ENCODE data around the gene SIDT1. TPM values are rescaled to one million over a fixed set of nuclear protein-coding genes. Genes with fewer than 3 reads are reported as not detected.
A peak's percentile ranks its signal among the peaks of the same experiment; 100 is the strongest.
"Not testable (repeated sequence)": the region's sequence is repeated elsewhere in the genome, so short reads cannot be mapped to it uniquely, and the experiment has no call there.

Gene SIDT1
- polyA plus RNA-seq, 6 donors from 2014 or later, result 34.9 to 116 (median 54.8) TPM

GRCh38 chr3:113631573-113631972 lies 99.2 kb downstream of the SIDT1 start:
- peaks cover 33 to 84% (median 56%) of the 10 kb centered on the region in 3 donors for H3K4me1 Mint-ChIP-seq
- ATAC-seq (ENCODE audit: low read depth in 2 of 2) (no peak), DNase-seq (no peak)
- H3K9me3 Mint-ChIP-seq, result no peaks in the 10 kb centered on the region
- H3K36me3 Mint-ChIP-seq, result peaks cover 0 to 15% of the 10 kb centered on the region in 2 donors
- peak overlapping the region; percentile 77 to 94 (median 89) for H3K27ac Mint-ChIP-seq
- no peaks in the 10 kb centered on the region for H3K27me3 Mint-ChIP-seq
- peak overlapping the region in 5 of 8 donors; percentile 1 to 63 (median 35) for H3K4me3 Mint-ChIP-seq

- Mint-ChIP-seq H3K9me3 (no peaks in the 10 kb centered on the region), H3K4me3 (no peak overlapping the region), H3K4me1 (peaks cover 11 to 56% (median 37%) of the 10 kb centered on the region in 3 donors), H3K27ac (peak overlapping the region in 3 of 6 donors; percentile 80 to 94 (median 89)), H3K27me3 (no peaks in the 10 kb centered on the region), H3K36me3 (peaks cover 0 to 1% of the 10 kb centered on the region in 2 donors)
- DNase-seq (no peak), ATAC-seq (ENCODE audit: low read depth in 2 of 2) (no peak)
These were observed 102.6 kb downstream of the SIDT1 start for GRCh38 chr3:113634782-113635474.

- ATAC-seq (ENCODE audit: low read depth in 2 of 2); H3K36me3 Mint-ChIP-seq; DNase-seq; H3K9me3 Mint-ChIP-seq; H3K27me3 Mint-ChIP-seq: not testable (repeated sequence)
- Mint-ChIP-seq H3K4me1 (peaks cover 8 to 45% (median 32%) of the 10 kb centered on the region in 3 donors), H3K4me3 (peak overlapping the region in 5 of 8 donors; percentile 34 to 81 (median 63)), H3K27ac (peak overlapping the region in 5 of 6 donors; percentile 34 to 80 (median 53))
These were observed 103.7 kb downstream of the SIDT1 start for GRCh38 chr3:113636034-113636433.

- Mint-ChIP-seq H3K4me3 (no peak overlapping the region), H3K27ac (no peak overlapping the region), H3K4me1 (peaks cover 0 to 28% (median 21%) of the 10 kb centered on the region in 3 donors), H3K9me3 (no peaks in the 10 kb centered on the region), H3K36me3 (no peaks in the 10 kb centered on the region), H3K27me3 (no peaks in the 10 kb centered on the region)
- no peak for ATAC-seq (ENCODE audit: low read depth in 2 of 2)
- no peak for DNase-seq
These were observed 105.4 kb downstream of the SIDT1 start for GRCh38 chr3:113637756-113638155.

GRCh38 chr3:113638910-113639309 lies 106.6 kb downstream of the SIDT1 start:
- Mint-ChIP-seq H3K27me3 (no peaks in the 10 kb centered on the region), H3K36me3 (peaks cover 0 to 2% of the 10 kb centered on the region in 2 donors), H3K4me3 (no peak overlapping the region), H3K9me3 (peaks cover 0 to 4% (median 0%) of the 10 kb centered on the region in 7 donors), H3K4me1 (peaks cover under 1 to 22% (median 13%) of the 10 kb centered on the region in 3 donors), H3K27ac (no peak overlapping the region)
- ATAC-seq (ENCODE audit: low read depth in 2 of 2) (no peak), DNase-seq (no peak)

- Mint-ChIP-seq H3K4me1 (peaks cover 7 to 10% (median 9%) of the 10 kb centered on the region in 3 donors), H3K27me3 (no peaks in the 10 kb centered on the region), H3K27ac (peak overlapping the region in 2 of 6 donors; percentile 0 to 78), H3K9me3 (peaks cover 6 to 22% (median 17%) of the 10 kb centered on the region in 7 donors), H3K36me3 (peaks cover 8 to 22% of the 10 kb centered on the region in 2 donors), H3K4me3 (no peak overlapping the region)
- ATAC-seq (ENCODE audit: low read depth in 2 of 2) (no peak), DNase-seq (no peak)
These were observed 111.2 kb downstream of the SIDT1 start for GRCh38 chr3:113643583-113643982.

- H3K36me3 Mint-ChIP-seq, result peaks cover 8 to 22% of the 10 kb centered on the region in 2 donors
- peak in 1 of 2 donors; percentile 48 for ATAC-seq (ENCODE audit: low read depth in 2 of 2)
- H3K4me1 Mint-ChIP-seq, result peaks cover 18 to 28% (median 22%) of the 10 kb centered on the region in 3 donors
- DNase-seq, result no peak
- H3K27ac Mint-ChIP-seq, result peak overlapping the region in 1 of 6 donors; percentile 35
- H3K27me3 Mint-ChIP-seq, result no peaks in the 10 kb centered on the region
- H3K9me3 Mint-ChIP-seq, result peaks cover 6 to 22% (median 17%) of the 10 kb centered on the region in 7 donors
- H3K4me3 Mint-ChIP-seq, result no peak overlapping the region
These were observed 116.2 kb downstream of the SIDT1 start for GRCh38 chr3:113648524-113648923.

- H3K27me3 Mint-ChIP-seq, result no peaks in the 10 kb centered on the region
- H3K36me3 Mint-ChIP-seq, result peaks cover 4 to 16% of the 10 kb centered on the region in 2 donors
- ATAC-seq (ENCODE audit: low read depth in 2 of 2) (no peak), DNase-seq (no peak)
- peak overlapping the region in 4 of 6 donors; percentile 2 to 81 (median 34) for H3K27ac Mint-ChIP-seq
- peaks cover 14 to 28% (median 26%) of the 10 kb centered on the region in 3 donors for H3K4me1 Mint-ChIP-seq
- H3K4me3 Mint-ChIP-seq, result no peak overlapping the region
- H3K9me3 Mint-ChIP-seq, result peaks cover 3 to 21% (median 14%) of the 10 kb centered on the region in 7 donors
These were observed 117.0 kb downstream of the SIDT1 start for GRCh38 chr3:113649174-113649845.

- no peak for DNase-seq
- Mint-ChIP-seq H3K27ac (peak overlapping the region in 3 of 6 donors; percentile 84 to 88 (median 86)), H3K4me1 (peaks cover 54 to 62% (median 61%) of the 10 kb centered on the region in 3 donors), H3K4me3 (no peak overlapping the region), H3K36me3 (peaks cover 26 to 30% of the 10 kb centered on the region in 2 donors), H3K9me3 (peaks cover 5 to 21% (median 6%) of the 10 kb centered on the region in 7 donors), H3K27me3 (no peaks in the 10 kb centered on the region)
- ATAC-seq (ENCODE audit: low read depth in 2 of 2), result no peak
These were observed 122.0 kb downstream of the SIDT1 start for GRCh38 chr3:113654310-113654709.

GRCh38 chr3:113654851-113655250 lies 122.5 kb downstream of the SIDT1 start:
- Mint-ChIP-seq H3K4me1 (peaks cover 60 to 66% (median 63%) of the 10 kb centered on the region in 3 donors), H3K4me3 (peak overlapping the region; percentile 3 to 76 (median 50)), H3K9me3 (peaks cover 5 to 27% (median 10%) of the 10 kb centered on the region in 7 donors), H3K36me3 (peaks cover 31 to 36% of the 10 kb centered on the region in 2 donors), H3K27me3 (no peaks in the 10 kb centered on the region), H3K27ac (peak overlapping the region in 5 of 6 donors; percentile 63 to 88 (median 85))
- ATAC-seq (ENCODE audit: low read depth in 2 of 2) (no peak), DNase-seq (no peak)

- ATAC-seq (ENCODE audit: low read depth in 2 of 2) (no peak), DNase-seq (no peak)
- peak overlapping the region in 6 of 8 donors; percentile 12 to 81 (median 76) for H3K4me3 Mint-ChIP-seq
- peaks cover 5 to 36% (median 15%) of the 10 kb centered on the region in 7 donors for H3K9me3 Mint-ChIP-seq
- no peaks in the 10 kb centered on the region for H3K27me3 Mint-ChIP-seq
- peaks cover 78 to 91% (median 82%) of the 10 kb centered on the region in 3 donors for H3K4me1 Mint-ChIP-seq
- H3K27ac Mint-ChIP-seq, result peak overlapping the region; percentile 61 to 99 (median 92)
- peaks cover 46 to 54% of the 10 kb centered on the region in 2 donors for H3K36me3 Mint-ChIP-seq
These were observed 125.8 kb downstream of the SIDT1 start for GRCh38 chr3:113658107-113658506.

- Mint-ChIP-seq H3K27ac (peak overlapping the region; percentile 22 to 99 (median 93)), H3K9me3 (peaks cover 5 to 36% (median 15%) of the 10 kb centered on the region in 7 donors), H3K27me3 (no peaks in the 10 kb centered on the region), H3K36me3 (peaks cover 55 to 61% of the 10 kb centered on the region in 2 donors), H3K4me3 (peak overlapping the region; percentile 41 to 81 (median 76)), H3K4me1 (peaks cover 82 to 93% (median 90%) of the 10 kb centered on the region in 3 donors)
- DNase-seq, result peak; percentile 70
- peak; percentile 81 to 83 for ATAC-seq (ENCODE audit: low read depth in 2 of 2)
These were observed 126.8 kb downstream of the SIDT1 start for GRCh38 chr3:113659101-113659541.

- H3K27ac Mint-ChIP-seq, result peak overlapping the region; percentile 22 to 99 (median 93)
- DNase-seq (no peak), ATAC-seq (ENCODE audit: low read depth in 2 of 2) (no peak)
- peak overlapping the region; percentile 41 to 81 (median 76) for H3K4me3 Mint-ChIP-seq
- peaks cover 84 to 92% (median 91%) of the 10 kb centered on the region in 3 donors for H3K4me1 Mint-ChIP-seq
- H3K27me3 Mint-ChIP-seq, result no peaks in the 10 kb centered on the region
- H3K36me3 Mint-ChIP-seq, result peaks cover 60 to 63% of the 10 kb centered on the region in 2 donors
- peaks cover 2 to 36% (median 13%) of the 10 kb centered on the region in 7 donors for H3K9me3 Mint-ChIP-seq
These were observed 127.6 kb downstream of the SIDT1 start for GRCh38 chr3:113659996-113660395.
